GM12875 (cell line): ENCODE results near the gene UGT2A3.
"Not testable (repeated sequence)": the region's sequence is repeated elsewhere in the genome, so short reads cannot be mapped to it uniquely, and the experiment has no call there.

ENCODE experiments used
- H3K4me3 ChIP-seq: one replicate; pipeline ENCODE4 v1.5.1; 2011; ENCODE audit warnings: low read depth, low read length, control low read depth
- TF ChIP-seq, protein P1 (sequence below): IDR thresholded peaks from 2 replicates; pipeline ENCODE4 v1.5.1; 2011; ENCODE audit warnings: low read depth, mild to moderate bottlenecking, control low read depth, inconsistent platforms, low read length, moderate library complexity, borderline replicate concordance; ENCODE audit not compliant: insufficient read depth

UGT2A3 gene

DNA sequence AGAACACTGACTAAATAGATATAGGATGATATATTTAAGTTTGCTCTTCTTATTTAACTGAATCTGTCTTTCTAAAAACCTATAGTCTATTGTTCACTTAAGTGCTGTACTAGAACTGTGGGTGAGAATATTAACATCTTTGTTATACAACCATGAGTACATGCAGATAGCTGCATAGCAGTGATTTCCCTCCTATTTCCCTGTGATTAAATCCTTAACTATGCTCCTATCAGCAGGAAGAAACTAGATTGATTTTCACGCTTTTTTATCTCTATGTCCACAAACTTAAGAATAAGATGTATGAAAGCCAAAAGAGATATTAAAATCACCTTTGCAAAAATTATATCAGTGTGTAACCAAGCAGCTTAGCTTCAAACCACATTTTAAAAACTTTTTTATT lies 11.3 kb upstream of the UGT2A3 start:
- no peak overlapping the region for H3K4me3 ChIP-seq
- TF ChIP-seq, protein P1, sequence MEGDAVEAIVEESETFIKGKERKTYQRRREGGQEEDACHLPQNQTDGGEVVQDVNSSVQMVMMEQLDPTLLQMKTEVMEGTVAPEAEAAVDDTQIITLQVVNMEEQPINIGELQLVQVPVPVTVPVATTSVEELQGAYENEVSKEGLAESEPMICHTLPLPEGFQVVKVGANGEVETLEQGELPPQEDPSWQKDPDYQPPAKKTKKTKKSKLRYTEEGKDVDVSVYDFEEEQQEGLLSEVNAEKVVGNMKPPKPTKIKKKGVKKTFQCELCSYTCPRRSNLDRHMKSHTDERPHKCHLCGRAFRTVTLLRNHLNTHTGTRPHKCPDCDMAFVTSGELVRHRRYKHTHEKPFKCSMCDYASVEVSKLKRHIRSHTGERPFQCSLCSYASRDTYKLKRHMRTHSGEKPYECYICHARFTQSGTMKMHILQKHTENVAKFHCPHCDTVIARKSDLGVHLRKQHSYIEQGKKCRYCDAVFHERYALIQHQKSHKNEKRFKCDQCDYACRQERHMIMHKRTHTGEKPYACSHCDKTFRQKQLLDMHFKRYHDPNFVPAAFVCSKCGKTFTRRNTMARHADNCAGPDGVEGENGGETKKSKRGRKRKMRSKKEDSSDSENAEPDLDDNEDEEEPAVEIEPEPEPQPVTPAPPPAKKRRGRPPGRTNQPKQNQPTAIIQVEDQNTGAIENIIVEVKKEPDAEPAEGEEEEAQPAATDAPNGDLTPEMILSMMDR, result no peak

DNA sequence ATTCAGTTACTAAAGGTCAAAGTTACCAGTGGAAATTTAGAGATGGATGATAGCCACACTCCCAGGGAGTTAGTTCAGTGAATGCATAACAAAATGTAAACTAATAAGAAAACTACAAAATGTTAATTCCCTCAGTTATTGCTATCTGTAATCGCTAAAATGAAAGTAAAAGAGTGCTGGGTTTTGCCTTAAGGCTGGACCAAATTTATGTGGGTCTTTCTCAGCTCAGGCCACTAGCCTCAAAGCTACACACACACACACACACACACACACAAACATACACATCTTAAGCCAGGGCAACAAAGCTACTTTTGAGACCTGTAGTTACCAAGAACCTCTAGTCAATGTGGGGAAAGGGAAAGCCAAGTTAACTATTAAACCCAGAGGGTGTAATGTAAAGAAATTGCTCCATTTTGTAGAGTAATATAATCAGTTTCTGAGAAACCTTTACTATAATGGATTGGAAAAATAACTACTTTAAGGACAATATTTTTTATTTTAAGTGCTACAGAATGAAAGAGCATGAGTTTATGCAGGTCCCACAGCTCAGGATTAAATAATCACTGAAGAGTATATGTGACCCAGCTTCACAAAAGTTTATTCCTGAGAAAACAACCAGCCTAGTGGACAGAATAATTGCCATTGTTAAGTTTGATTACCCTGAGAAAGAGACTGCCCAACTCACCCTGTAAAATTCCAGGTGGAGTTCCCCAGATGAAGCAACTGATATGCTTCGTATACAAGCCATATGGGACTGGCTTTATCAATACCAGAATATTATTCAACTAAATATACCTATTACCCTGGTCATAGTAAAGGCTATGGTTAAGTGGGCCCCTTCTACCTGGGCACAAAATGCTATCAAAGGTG lies 8.9 kb upstream of the UGT2A3 start:
- TF ChIP-seq, protein P1, result no peak
- H3K4me3 ChIP-seq, result no peak overlapping the region

DNA sequence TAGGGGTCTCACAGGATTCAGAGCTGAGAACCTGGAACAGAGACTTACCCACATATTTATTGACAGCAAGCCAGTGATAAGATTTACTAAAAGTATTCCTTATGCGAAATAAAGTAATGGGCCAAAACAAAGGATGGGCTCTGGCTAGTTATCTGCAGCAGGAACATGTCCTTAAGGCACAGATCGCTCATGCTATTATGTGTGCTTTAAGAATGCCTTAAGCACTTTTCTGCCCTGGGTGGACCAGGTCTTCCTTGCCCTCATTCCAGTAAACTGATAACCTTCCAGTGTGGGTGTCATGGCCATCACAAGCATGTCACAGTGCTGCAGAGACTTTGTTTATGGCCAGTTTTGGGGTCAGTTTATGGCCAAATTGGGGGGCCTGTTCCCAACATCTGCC lies 7.5 kb upstream of the UGT2A3 start:
- H3K4me3 ChIP-seq, result not testable (repeated sequence)

DNA sequence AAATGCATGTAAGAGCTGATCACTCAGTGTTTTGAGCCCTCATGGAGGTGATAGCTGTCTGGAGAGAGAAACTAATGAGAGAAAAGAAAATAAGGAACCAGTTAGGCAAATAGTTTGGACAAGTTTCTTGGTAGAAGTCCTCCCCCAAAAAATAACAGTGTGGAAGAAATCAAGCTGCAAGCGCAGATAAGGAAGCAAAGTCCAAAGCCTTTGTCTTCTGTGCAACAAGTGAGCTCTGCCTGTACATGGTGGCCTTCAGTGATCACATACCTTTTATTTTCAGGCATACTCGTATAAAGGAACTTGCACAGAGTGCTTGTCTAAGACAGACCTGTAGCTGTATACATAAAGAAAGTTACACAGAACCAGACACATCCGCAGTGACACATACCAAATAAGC lies 2.5 kb upstream of the UGT2A3 start:
- TF ChIP-seq, protein P1, result no peak
- H3K4me3 ChIP-seq, result no peak overlapping the region

DNA sequence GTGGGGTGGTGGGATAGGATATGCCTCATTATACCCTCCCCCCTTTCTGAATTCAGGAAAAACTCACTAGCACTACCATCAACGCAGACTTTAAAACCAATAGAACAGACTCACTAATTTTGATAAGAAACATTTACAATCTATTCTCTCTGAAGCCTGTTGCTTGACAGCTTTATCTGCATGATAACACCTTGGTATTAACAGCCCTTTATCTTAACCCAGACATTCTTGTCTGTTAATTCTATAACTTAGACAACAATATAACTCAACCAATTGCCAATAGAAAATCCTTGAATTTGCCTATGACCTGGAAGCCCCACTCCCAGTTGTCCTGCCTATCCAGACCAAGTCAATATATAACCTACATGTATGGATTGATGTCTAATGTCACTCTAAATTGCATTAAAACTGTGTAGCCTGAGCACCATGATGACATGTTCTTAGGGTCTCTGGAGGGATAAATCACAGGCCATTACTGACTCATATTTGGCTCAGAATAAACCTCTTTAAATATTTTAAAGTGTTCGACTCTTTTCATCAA lies 1.5 kb upstream of the UGT2A3 start:
- TF ChIP-seq, protein P1, result no peak
- H3K4me3 ChIP-seq, result no peak overlapping the region

DNA sequence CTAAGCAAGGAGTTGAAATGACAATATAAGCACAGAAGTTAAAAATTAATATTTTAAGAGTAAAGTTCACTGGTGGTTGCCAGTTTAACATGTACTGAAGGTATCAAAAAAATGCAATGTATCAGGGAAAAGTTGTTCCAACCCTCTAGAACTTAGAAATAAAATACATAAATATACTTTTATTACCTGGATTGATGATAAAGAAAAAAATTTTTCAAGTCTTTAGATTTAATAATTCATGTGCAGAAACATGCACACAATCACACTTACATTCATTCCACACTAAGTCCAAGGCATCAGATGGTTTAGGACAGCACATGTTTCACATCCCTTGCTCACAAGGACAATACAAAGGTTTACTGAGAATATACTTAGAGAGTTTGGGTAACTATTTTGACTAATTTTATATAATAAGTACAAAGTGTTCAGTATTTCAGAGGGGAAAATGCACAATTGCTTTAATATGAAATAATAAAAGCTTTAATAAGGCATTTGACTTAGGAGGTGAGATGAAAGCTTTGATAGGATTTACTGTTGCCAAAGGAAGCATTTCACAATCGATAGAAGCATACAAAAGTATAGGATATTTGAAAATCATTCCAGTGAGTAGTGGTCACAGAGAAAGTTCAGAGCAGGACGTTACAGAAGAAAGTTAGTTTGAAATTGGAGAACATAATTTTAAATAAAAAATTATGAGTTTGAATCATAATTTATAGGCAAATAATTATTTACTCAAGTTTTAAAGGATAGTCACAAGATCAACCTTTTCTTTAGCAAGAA lies 392 bp upstream of the UGT2A3 start:
- TF ChIP-seq, protein P1, result no peak
- no peak overlapping the region for H3K4me3 ChIP-seq

- H3K4me3 ChIP-seq, result no peak overlapping the region
- TF ChIP-seq, protein P1, result no peak
These were observed 1.6 kb downstream of the UGT2A3 start for GRCh38 chr4:68950033-68950432.
